AG04450 (cell line): ENCODE measurements around the gene SRF. TPM values are rescaled to one million over a fixed set of nuclear protein-coding genes. Genes with fewer than 3 reads are reported as not detected.

Experiments used
- CTCF ChIA-PET: fragments of 300-600, 350-600 bp; formaldehyde crosslinking; extraction: SDS; loops from one replicate; lab custom pipeline; 2022; ENCODE audit warnings: antibody characterized with exemption, inconsistent platforms; lab: Charles Lee
- POLR2A ChIA-PET: fragments of 350-600 bp; formaldehyde crosslinking; extraction: SDS; loops from one replicate; lab custom pipeline; 2021; ENCODE audit warnings: antibody characterized with exemption, inconsistent platforms; lab: Yijun Ruan, JAX
- DNase-seq: peaks from one replicate; pipeline ENCODE4 v3.0.0-alpha.2; 2011; ENCODE audit warnings: low read depth, low spot score
- H3K27ac ChIP-seq: one replicate; pipeline ENCODE4 v1.5.1; 2012; ENCODE audit warnings: low read depth, low read length, control low read depth
- H3K27me3 ChIP-seq: one replicate; pipeline ENCODE4 v1.6.0; 2012; ENCODE audit warnings: low read length; ENCODE audit not compliant: control insufficient read depth, insufficient read depth
- H3K4me3 ChIP-seq: 2 replicates; pipeline ENCODE4 v1.5.1; 2011; ENCODE audit warnings: mild to moderate bottlenecking, low read depth, low read length, control low read depth
- H3K9me3 ChIP-seq: 2 replicates; pipeline ENCODE4 v1.5.1; 2012; ENCODE audit warnings: low read length; ENCODE audit not compliant: control insufficient read depth, insufficient read depth
- CTCF ChIP-seq: IDR thresholded peaks from 2 replicates; pipeline ENCODE4 v1.5.1; 2011; ENCODE audit warnings: low read depth, low read length, control low read depth, inconsistent platforms
- polyA plus RNA-seq: library from polyadenylated mRNA; depleted of rRNA; stranded (reverse); fragments of >200 nt; gene quantifications from 2 replicates; pipeline ENCODE4 v1.2.3, GENCODE V29; 2011

Gene SRF
- polyA plus RNA-seq, 1 experiment, result 36.8 TPM

- ChIA-PET POLR2A (no interaction called here), CTCF (no interaction called here)
- Histone ChIP-seq H3K27ac (no peak overlapping the region), H3K27me3 (no peaks in the 10 kb centered on the region), H3K4me3 (no peak overlapping the region), H3K9me3 (no peaks in the 10 kb centered on the region; the same call in 1 of the 2 replicates)
- no peak for DNase-seq
- TF ChIP-seq CTCF, result no peak
Measured at GRCh38 chr6:43200541-43200940, 29.5 kb downstream of the SRF start.

DNA sequence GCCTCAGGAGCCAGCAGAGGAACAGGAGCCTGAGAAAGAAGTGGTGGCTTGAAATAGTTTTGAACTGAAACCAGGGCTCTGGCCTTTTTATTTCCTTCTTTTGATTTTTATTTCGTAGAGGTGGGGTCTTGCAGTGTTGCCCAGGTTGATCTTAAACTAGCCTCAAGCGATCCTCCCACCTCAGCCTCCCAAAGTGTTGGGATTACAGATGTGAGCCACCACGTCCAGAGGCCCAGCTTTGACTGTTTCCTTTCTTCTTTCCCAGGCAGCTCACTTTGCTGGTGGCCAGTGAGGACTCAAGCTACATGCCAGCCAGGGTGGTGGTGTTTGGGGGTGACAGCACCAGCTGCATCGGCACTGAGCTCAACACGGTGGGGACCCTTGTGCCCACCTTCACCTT, 31.4 kb downstream of the SRF start:
- Histone ChIP-seq H3K4me3 (no peak overlapping the region), H3K27me3 (no peaks in the 10 kb centered on the region), H3K9me3 (peaks cover 4% of the 10 kb centered on the region), H3K27ac (no peak overlapping the region)
- no peak for TF ChIP-seq CTCF
- ChIA-PET CTCF (no interaction called here), POLR2A (no interaction called here)
- DNase-seq, result no peak

- ChIA-PET CTCF (no interaction called here), POLR2A (no interaction called here)
- H3K9me3 ChIP-seq, result peaks cover 4% of the 10 kb centered on the region
- TF ChIP-seq CTCF, result no peak
- no peak for DNase-seq
- H3K4me3 ChIP-seq, result no peak overlapping the region
- H3K27ac ChIP-seq, result no peak overlapping the region
- no peaks in the 10 kb centered on the region for H3K27me3 ChIP-seq
Measured at GRCh38 chr6:43203029-43203717, 32.1 kb downstream of the SRF start.

- POLR2A ChIA-PET, result no interaction called here
- CTCF ChIA-PET, result no interaction called here
Measured at GRCh38 chr6:43203718-43204095, 32.6 kb downstream of the SRF start.

More at GRCh38 chr6:43203718-43204095, 32.6 kb downstream of the SRF start:
- Histone ChIP-seq H3K27me3 (no peaks in the 10 kb centered on the region), H3K27ac (no peak overlapping the region), H3K4me3 (no peak overlapping the region), H3K9me3 (peaks cover 4% of the 10 kb centered on the region)
- no peak for TF ChIP-seq CTCF
- no peak for DNase-seq
